Stimulated activated naive CD8-positive, alpha-beta T cell treated with anti-CD3 and anti-CD28 coated beads, Interleukin-15, amount 100 ng/mL, for 72 hours (primary cell): ENCODE measurements around the gene ATP5F1D.

Source experiments
- ATAC-seq: fragments of 150-1000 bp; cut with Tn5 transposase; 2 replicates; pipeline ENCODE4 v1.10.0; 2021; ENCODE audit warnings: mild to moderate bottlenecking, moderate library complexity
- DNase-seq, 2 donors: peaks; one replicate each; pipeline ENCODE4 v3.0.0; 2021 to 2022
- H3K27ac Mint-ChIP-seq, 2 donors: one replicate each; pipeline ENCODE4 v1.8.0; 2022; ENCODE audit warnings: mild to moderate bottlenecking in 2 of 2, mixed read lengths in 2 of 2, moderate library complexity in 2 of 2
- H3K27me3 Mint-ChIP-seq: one replicate; pipeline ENCODE4 v1.8.0; 2022; ENCODE audit warnings: mixed read lengths
- H3K4me1 Mint-ChIP-seq: one replicate; pipeline ENCODE4 v1.8.0; 2022; ENCODE audit warnings: mild to moderate bottlenecking, mixed read lengths
- H3K4me3 Mint-ChIP-seq, 2 donors: one replicate each; pipeline ENCODE4 v1.8.0; 2022; ENCODE audit warnings: mild to moderate bottlenecking in 2 of 2, mixed read lengths in 2 of 2, moderate library complexity in 1 of 2
- H3K9me3 Mint-ChIP-seq, 2 donors: one replicate each; pipeline ENCODE4 v1.8.0; 2022; ENCODE audit warnings: mixed read lengths in 2 of 2

ATP5F1D gene

GRCh38 chr19:1227304-1228054, 14.1 kb upstream of the ATP5F1D start:
- H3K4me3 Mint-ChIP-seq = no peak overlapping the region
- no peak overlapping the region for H3K27ac Mint-ChIP-seq
- no peak for DNase-seq
- no peak for ATAC-seq
- H3K9me3 Mint-ChIP-seq = no peaks in the 10 kb centered on the region
- peaks cover 10% of the 10 kb centered on the region for H3K4me1 Mint-ChIP-seq
- no peaks in the 10 kb centered on the region for H3K27me3 Mint-ChIP-seq

- DNase-seq (no peak), ATAC-seq (peak; percentile 7)
- H3K9me3 Mint-ChIP-seq = no peaks in the 10 kb centered on the region
- H3K27me3 Mint-ChIP-seq = no peaks in the 10 kb centered on the region
- H3K4me3 Mint-ChIP-seq = no peak overlapping the region
- H3K4me1 Mint-ChIP-seq = peaks cover 13% of the 10 kb centered on the region
- H3K27ac Mint-ChIP-seq = no peak overlapping the region
These were observed 13.2 kb upstream of the ATP5F1D start for GRCh38 chr19:1228161-1228957.

- no peaks in the 10 kb centered on the region for H3K9me3 Mint-ChIP-seq
- peaks cover 13% of the 10 kb centered on the region for H3K4me1 Mint-ChIP-seq
- no peaks in the 10 kb centered on the region for H3K27me3 Mint-ChIP-seq
- no peak overlapping the region for H3K27ac Mint-ChIP-seq
- no peak overlapping the region for H3K4me3 Mint-ChIP-seq
- peak; percentile 24 for ATAC-seq
- no peak for DNase-seq
These were observed 12.3 kb upstream of the ATP5F1D start for GRCh38 chr19:1229056-1229923.

GRCh38 chr19:1229924-1230782, 11.4 kb upstream of the ATP5F1D start:
- Mint-ChIP-seq H3K9me3 (no peaks in the 10 kb centered on the region), H3K4me1 (peaks cover 13% of the 10 kb centered on the region), H3K27ac (no peak overlapping the region), H3K27me3 (no peaks in the 10 kb centered on the region), H3K4me3 (no peak overlapping the region)
- no peak for DNase-seq
- ATAC-seq = no peak

GRCh38 chr19:1230783-1231489, 10.6 kb upstream of the ATP5F1D start:
- no peak overlapping the region for H3K27ac Mint-ChIP-seq
- peaks cover 13% of the 10 kb centered on the region for H3K4me1 Mint-ChIP-seq
- no peak overlapping the region for H3K4me3 Mint-ChIP-seq
- ATAC-seq (no peak), DNase-seq (no peak)
- no peaks in the 10 kb centered on the region for H3K9me3 Mint-ChIP-seq
- peaks cover 5% of the 10 kb centered on the region for H3K27me3 Mint-ChIP-seq

GRCh38 chr19:1231729-1232637, 9.6 kb upstream of the ATP5F1D start:
- H3K27me3 Mint-ChIP-seq = peaks cover 13% of the 10 kb centered on the region
- ATAC-seq (no peak), DNase-seq (no peak)
- no peak overlapping the region for H3K27ac Mint-ChIP-seq
- no peaks in the 10 kb centered on the region for H3K9me3 Mint-ChIP-seq
- no peak overlapping the region for H3K4me3 Mint-ChIP-seq
- peaks cover 13% of the 10 kb centered on the region for H3K4me1 Mint-ChIP-seq

- Mint-ChIP-seq H3K27ac (no peak overlapping the region), H3K27me3 (peaks cover 13% of the 10 kb centered on the region), H3K4me1 (peaks cover 13% of the 10 kb centered on the region), H3K9me3 (no peaks in the 10 kb centered on the region), H3K4me3 (no peak overlapping the region)
- DNase-seq = no peak
- ATAC-seq = no peak
These were observed 8.9 kb upstream of the ATP5F1D start for GRCh38 chr19:1232652-1233072.

GRCh38 chr19:1233115-1233667, 8.4 kb upstream of the ATP5F1D start:
- Mint-ChIP-seq H3K9me3 (no peaks in the 10 kb centered on the region), H3K27ac (peak overlapping the region in 1 of 2 donors; percentile 65), H3K27me3 (peaks cover 16% of the 10 kb centered on the region), H3K4me3 (no peak overlapping the region), H3K4me1 (peaks cover 15% of the 10 kb centered on the region)
- no peak for DNase-seq
- ATAC-seq = no peak

- no peak for DNase-seq
- Mint-ChIP-seq H3K4me1 (peaks cover 26% of the 10 kb centered on the region), H3K27me3 (peaks cover 27% of the 10 kb centered on the region), H3K27ac (no peak overlapping the region), H3K9me3 (no peaks in the 10 kb centered on the region), H3K4me3 (no peak overlapping the region)
- ATAC-seq = no peak
These were observed 7.2 kb upstream of the ATP5F1D start for GRCh38 chr19:1234051-1234954.

GRCh38 chr19:1234955-1235380, 6.6 kb upstream of the ATP5F1D start:
- H3K4me1 Mint-ChIP-seq = peaks cover 32% of the 10 kb centered on the region
- no peak for ATAC-seq

GRCh38 chr19:1235625-1236538, 5.7 kb upstream of the ATP5F1D start:
- Mint-ChIP-seq H3K27me3 (peaks cover 30% of the 10 kb centered on the region), H3K4me3 (peak overlapping the region; percentile 69 to 73), H3K27ac (no peak overlapping the region), H3K4me1 (peaks cover 35% of the 10 kb centered on the region), H3K9me3 (no peaks in the 10 kb centered on the region)
- ATAC-seq (no peak), DNase-seq (no peak)

More at GRCh38 chr19:1234955-1235380, 6.6 kb upstream of the ATP5F1D start:
- Mint-ChIP-seq H3K27ac (peak overlapping the region in 1 of 2 donors; percentile 83), H3K27me3 (peaks cover 30% of the 10 kb centered on the region), H3K4me3 (no peak overlapping the region), H3K9me3 (no peaks in the 10 kb centered on the region)
- no peak for DNase-seq
